ENCODE data around the gene ABTB2. TPM values are rescaled to one million over a fixed set of nuclear protein-coding genes. Genes with fewer than 3 reads are reported as not detected.

ABTB2 gene
- total RNA-seq, 2 experiments from 2014 or later, result 0.06 to 0.09 TPM

DNA sequence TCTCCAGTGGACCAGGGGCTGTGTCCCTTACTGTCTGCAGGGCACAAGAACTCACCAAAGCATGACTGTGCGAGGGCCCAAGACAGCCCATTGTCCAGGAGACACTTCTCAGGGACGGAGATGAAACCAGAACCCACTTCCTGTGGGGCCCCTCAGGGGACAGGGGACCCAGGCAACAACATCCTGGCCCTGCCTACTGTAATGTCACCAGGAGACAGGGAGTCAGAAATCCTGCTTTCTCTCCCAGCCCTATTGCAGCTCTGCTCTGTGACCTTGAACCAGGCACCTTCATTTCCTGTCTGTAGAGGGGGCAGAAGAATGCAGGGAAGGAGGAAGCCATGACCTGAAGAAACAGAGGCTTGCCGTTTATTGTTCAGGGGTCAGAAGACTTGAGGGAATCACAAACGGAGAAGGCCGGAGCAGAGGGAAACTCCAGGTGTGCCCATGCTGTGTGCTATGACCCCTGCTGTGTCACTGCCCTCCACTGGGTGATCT, 154.4 kb downstream of the ABTB2 start:
- Histone ChIP-seq H3K4me2 (ENCODE audit: low read length) (peak overlapping the region; percentile 55), H2AFZ (ENCODE audit: low read length) (peak overlapping the region; percentile 83), H3K9me2 (ENCODE audit: insufficient read depth, low read length) (no peaks in the 10 kb centered on the region), H3K9me3 (ENCODE audit: low read length) (no peaks in the 10 kb centered on the region), H3K79me2 (ENCODE audit: insufficient read depth, low read depth, low read length) (no peaks in the 10 kb centered on the region), H3K4me1 (ENCODE audit: insufficient read depth, low read length, poor library complexity, severe bottlenecking) (peaks cover 21% of the 10 kb centered on the region), H3K27ac (ENCODE audit: low read depth, low read length, poor library complexity, severe bottlenecking) (no peak overlapping the region), H4K20me1 (ENCODE audit: insufficient read depth, low read length) (no peaks in the 10 kb centered on the region), H3K4me3 (ENCODE audit: low read depth, low read length, poor library complexity, severe bottlenecking) (peak overlapping the region; percentile 19), H3K36me3 (ENCODE audit: insufficient read depth, low read length) (no peaks in the 10 kb centered on the region)
- BruUV-seq (replicated peaks), result no TSS peak
- CTCF ChIA-PET (ENCODE audit: unreplicated experiment), result no interaction called here
- POLR2A ChIA-PET, result no interaction called here
- intact Hi-C loops (cut with micrococcal nuclease; ENCODE audit: unreplicated experiment), result no loop called here
- DNase-seq (ENCODE audit: low spot score), result peak; percentile 58
- TF ChIP-seq EZH2phosphoT487 (IDR thresholded peaks at IDR 0.05; ENCODE audit: borderline replicate concordance, low read depth, low read length) (no peak), CTCF (conservative IDR thresholded peaks at IDR 0.05; ENCODE audit: low read length) (0 out of 2 replicates have a peak, but pooled peaks have one; percentile 22)

- no peaks in the 10 kb centered on the region for H3K79me2 ChIP-seq (ENCODE audit: insufficient read depth, low read depth, low read length)
- no peaks in the 10 kb centered on the region for H4K20me1 ChIP-seq (ENCODE audit: insufficient read depth, low read length)
- H2AFZ ChIP-seq (ENCODE audit: low read length), result no peak overlapping the region
- no peak overlapping the region for H3K4me2 ChIP-seq (ENCODE audit: low read length)
- BruUV-seq (replicated peaks), result no TSS peak
- no peak overlapping the region for H3K4me3 ChIP-seq (ENCODE audit: low read depth, low read length, poor library complexity, severe bottlenecking)
- H3K4me1 ChIP-seq (ENCODE audit: insufficient read depth, low read length, poor library complexity, severe bottlenecking), result peaks cover 22% of the 10 kb centered on the region
- H3K36me3 ChIP-seq (ENCODE audit: insufficient read depth, low read length), result no peaks in the 10 kb centered on the region
- ChIA-PET CTCF (ENCODE audit: unreplicated experiment) (no interaction called here), POLR2A (interaction anchor here (0.6 kb wide), 1 partner anchor 169 kb away, joined by 4 read pairs; no protein-coding TSS in a partner anchor)
- intact Hi-C loops (cut with micrococcal nuclease; ENCODE audit: unreplicated experiment), result no loop called here
- TF ChIP-seq CTCF (conservative IDR thresholded peaks at IDR 0.05; ENCODE audit: low read length) (no peak), EZH2phosphoT487 (IDR thresholded peaks at IDR 0.05; ENCODE audit: borderline replicate concordance, low read depth, low read length) (no peak)
- no peak for DNase-seq (ENCODE audit: low spot score)
- H3K9me2 ChIP-seq (ENCODE audit: insufficient read depth, low read length), result no peaks in the 10 kb centered on the region
- no peaks in the 10 kb centered on the region for H3K9me3 ChIP-seq (ENCODE audit: low read length)
- no peak overlapping the region for H3K27ac ChIP-seq (ENCODE audit: low read depth, low read length, poor library complexity, severe bottlenecking)
Measured at GRCh38 chr11:34201129-34201528, 156.7 kb downstream of the ABTB2 start.

- H4K20me1 ChIP-seq (ENCODE audit: insufficient read depth, low read length), result no peaks in the 10 kb centered on the region
- H3K79me2 ChIP-seq (ENCODE audit: insufficient read depth, low read depth, low read length), result no peaks in the 10 kb centered on the region
- H3K9me2 ChIP-seq (ENCODE audit: insufficient read depth, low read length), result no peaks in the 10 kb centered on the region
- H3K4me1 ChIP-seq (ENCODE audit: insufficient read depth, low read length, poor library complexity, severe bottlenecking), result peaks cover 22% of the 10 kb centered on the region
- H3K9me3 ChIP-seq (ENCODE audit: low read length), result no peaks in the 10 kb centered on the region
- H3K4me2 ChIP-seq (ENCODE audit: low read length), result no peak overlapping the region
- CTCF ChIA-PET (ENCODE audit: unreplicated experiment), result no interaction called here
- no peak overlapping the region for H2AFZ ChIP-seq (ENCODE audit: low read length)
- intact Hi-C loops (cut with micrococcal nuclease; ENCODE audit: unreplicated experiment), result no loop called here
- DNase-seq (ENCODE audit: low spot score), result no peak
- H3K4me3 ChIP-seq (ENCODE audit: low read depth, low read length, poor library complexity, severe bottlenecking), result no peak overlapping the region
- no peak for TF ChIP-seq EZH2phosphoT487 (IDR thresholded peaks at IDR 0.05; ENCODE audit: borderline replicate concordance, low read depth, low read length)
- TF ChIP-seq CTCF (conservative IDR thresholded peaks at IDR 0.05; ENCODE audit: low read length), result no peak
- POLR2A ChIA-PET, result no interaction called here
- H3K27ac ChIP-seq (ENCODE audit: low read depth, low read length, poor library complexity, severe bottlenecking), result no peak overlapping the region
- no peaks in the 10 kb centered on the region for H3K36me3 ChIP-seq (ENCODE audit: insufficient read depth, low read length)
- no TSS peak for BruUV-seq (replicated peaks)
Measured at GRCh38 chr11:34199525-34199924, 158.3 kb downstream of the ABTB2 start.
